HG02884 (cell line): Measurements from ENCODE around the gene OPN1SW.

Experiments
- ATAC-seq: cut with Tn5 transposase; IDR thresholded peaks from one replicate; pipeline ENCODE4 v1.9.1; 2021; ENCODE audit warnings: mild to moderate bottlenecking, moderate library complexity; ENCODE audit not compliant: unreplicated experiment

The OPN1SW gene

DNA sequence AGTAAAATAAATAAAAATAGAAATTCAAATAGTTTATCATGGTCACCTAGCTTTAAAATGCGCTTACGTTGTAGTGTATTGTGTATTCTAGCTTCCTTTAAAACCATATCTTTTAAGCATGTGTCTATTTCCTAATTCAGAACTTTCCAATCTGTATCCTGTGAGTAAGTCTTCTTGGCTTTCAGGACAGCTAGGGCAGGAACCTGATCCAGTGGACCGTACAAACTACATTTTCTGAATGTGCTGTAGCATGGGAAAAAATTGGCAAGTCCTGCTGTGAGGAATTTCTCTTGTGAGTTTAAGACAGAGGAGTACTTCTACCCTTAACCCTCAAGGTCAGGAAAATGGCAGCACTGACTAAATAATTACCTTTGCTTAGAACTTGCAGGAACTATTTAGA, 12.1 kb downstream of the OPN1SW start:
- ATAC-seq = no peak

GRCh38 chr7:128759242-128759641, 16.4 kb downstream of the OPN1SW start:
- no peak for ATAC-seq

DNA sequence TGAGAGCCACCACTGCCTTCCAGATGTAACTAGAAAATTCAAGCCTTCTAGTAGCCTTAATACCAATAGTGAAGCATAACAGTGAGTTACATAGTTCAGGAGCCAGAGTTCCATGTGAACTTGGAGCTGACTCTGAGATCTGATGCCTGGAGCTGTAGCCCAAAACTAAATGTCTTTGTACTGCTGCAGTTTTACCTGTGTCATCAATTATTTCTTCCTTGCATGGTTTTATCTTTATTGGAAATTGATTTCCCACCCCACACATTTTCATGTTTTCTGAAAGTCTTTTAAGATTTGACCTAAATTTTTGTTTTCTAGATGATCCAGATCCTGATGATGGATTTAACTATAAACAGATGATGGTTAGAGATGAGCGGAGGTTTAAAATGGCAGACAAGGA, 17.0 kb downstream of the OPN1SW start:
- ATAC-seq = no peak

- ATAC-seq = no peak
These were observed 18.4 kb downstream of the OPN1SW start for GRCh38 chr7:128757203-128757602.

DNA sequence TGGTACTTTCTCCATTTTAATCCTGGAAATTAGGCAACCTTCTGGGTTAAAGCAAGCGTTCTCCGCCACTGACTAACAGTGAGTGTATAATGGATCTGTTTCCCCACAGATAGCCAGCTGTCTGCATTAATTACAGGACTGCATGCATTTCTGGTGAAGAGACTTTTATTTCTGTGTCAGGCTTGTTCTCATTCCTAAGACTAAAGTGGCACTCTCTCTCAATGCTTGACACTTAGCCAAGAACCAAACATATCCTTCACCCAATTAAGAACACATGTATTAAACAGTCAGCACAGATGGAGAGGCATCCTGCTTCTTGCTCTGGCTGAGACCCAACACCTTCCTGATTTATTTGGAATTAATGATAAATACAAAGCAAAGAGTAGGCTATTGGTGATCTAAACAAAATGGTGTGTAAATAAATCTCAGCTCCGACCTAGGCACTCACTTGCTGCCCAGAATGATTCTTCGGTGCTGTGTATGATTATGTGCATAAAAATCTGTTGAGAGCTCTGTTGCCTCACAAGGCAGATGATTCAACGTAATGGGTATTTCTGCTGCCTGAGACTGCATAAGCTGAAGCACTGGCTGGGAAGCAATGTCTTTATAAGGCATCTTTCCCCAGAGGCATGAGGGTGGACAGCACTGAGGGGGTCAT, 19.6 kb downstream of the OPN1SW start:
- ATAC-seq = no peak

GRCh38 chr7:128755075-128755818, 20.3 kb downstream of the OPN1SW start:
- ATAC-seq = no peak

DNA sequence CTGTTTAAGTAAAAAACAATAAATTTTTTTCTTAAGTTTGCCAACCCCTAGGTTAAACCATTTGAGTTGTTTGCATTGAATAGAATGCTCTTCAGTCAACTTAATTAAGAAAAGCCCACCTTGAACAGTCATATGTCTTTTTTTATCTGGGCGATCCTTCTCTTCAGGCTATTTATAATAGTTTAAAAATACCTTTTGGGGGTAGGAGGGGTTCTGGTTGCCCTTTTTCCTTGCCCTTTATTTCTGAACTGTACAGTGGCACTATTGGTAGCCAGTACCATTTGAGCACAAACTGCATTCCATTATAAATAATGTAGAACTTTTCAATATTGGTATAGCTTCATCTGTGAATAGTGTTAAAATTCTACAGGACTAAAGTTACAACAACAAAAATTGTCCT, 23.3 kb downstream of the OPN1SW start:
- no peak for ATAC-seq

GRCh38 chr7:128747327-128748079, 28.1 kb downstream of the OPN1SW start:
- ATAC-seq = no peak

DNA sequence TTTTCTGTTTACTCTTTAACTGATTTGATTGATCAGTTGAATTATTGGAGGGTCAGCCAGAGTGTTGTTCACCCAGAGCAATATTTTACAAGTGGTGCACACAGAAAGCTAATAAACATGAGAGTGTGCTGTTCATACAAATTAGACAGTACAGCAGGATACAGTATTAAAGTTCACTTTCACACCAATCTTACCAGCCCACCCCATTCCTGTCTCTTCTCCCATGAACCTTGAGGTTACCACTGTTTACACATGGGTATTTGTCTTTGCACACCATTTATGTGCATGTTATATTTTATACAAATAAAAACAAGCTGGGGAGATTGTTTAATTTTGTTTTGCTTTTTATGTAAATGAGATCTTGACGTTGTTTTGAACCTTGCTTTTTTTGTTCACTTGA, 29.9 kb downstream of the OPN1SW start:
- no peak for ATAC-seq

DNA sequence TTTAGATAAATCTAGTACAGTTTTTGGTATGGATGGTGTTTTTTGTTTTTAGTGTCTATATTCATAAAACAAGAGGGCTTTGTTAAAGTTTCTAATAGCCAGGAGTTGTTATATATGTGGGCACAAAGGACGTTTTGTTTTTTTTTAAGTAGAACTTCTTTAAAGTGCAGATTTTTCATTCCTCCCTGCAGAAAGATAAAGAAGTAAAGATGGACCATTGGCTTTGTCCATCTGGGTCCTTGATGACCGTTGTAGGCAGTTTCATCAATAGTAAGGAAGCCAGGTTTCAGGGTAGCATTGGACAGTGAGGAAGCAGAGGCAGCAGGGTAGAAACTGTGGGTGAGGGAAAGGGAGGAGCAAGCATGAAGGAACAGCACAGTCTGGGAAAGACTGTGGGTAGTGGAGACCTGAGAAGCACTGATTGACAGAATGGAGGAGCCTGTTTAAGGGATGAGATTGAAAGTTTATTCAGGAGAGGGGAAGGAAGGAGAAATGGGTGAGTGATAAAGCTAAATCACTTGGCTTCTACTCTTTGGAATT, 31.2 kb downstream of the OPN1SW start:
- no peak for ATAC-seq

GRCh38 chr7:128743112-128743772, 32.4 kb downstream of the OPN1SW start:
- no peak for ATAC-seq

DNA sequence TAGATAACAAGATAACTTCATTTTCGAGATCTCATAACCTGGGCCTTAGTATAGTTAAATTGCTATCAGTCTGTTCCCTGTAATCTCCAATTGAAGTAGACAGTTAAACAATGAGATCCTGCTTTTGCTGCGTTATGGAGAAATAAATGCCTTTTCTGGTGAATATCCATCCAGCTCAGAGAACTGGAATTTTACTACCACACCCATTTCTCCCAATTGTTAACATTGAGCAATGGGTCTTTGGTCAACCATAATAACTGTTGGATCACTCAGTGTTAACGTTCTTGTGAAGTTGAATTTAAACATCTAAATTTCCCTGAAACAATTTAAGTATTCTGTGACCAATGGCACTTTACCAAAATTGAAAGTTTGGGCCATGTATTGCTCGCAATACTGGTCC, 33.4 kb downstream of the OPN1SW start:
- no peak for ATAC-seq

DNA sequence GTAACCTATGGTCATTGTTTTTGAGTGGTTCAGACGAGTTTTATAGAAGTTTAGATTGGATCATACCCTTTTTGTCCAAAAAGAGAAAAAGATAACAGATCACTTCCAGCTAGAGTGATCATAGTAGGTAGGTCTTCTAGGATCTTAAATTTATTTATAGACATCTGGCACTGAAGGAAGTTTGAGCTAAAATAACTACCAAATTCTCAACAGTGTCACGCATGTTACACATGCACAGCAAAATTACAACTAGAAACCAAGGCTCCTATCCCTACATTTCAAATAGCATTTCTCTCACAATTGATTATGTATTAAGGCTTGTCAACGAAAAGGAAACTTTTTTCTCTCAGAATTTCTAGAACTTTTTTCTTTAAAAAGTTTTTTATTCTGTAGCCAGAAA, 34.1 kb downstream of the OPN1SW start:
- no peak for ATAC-seq

GRCh38 chr7:128740996-128741395, 34.6 kb downstream of the OPN1SW start:
- no peak for ATAC-seq

DNA sequence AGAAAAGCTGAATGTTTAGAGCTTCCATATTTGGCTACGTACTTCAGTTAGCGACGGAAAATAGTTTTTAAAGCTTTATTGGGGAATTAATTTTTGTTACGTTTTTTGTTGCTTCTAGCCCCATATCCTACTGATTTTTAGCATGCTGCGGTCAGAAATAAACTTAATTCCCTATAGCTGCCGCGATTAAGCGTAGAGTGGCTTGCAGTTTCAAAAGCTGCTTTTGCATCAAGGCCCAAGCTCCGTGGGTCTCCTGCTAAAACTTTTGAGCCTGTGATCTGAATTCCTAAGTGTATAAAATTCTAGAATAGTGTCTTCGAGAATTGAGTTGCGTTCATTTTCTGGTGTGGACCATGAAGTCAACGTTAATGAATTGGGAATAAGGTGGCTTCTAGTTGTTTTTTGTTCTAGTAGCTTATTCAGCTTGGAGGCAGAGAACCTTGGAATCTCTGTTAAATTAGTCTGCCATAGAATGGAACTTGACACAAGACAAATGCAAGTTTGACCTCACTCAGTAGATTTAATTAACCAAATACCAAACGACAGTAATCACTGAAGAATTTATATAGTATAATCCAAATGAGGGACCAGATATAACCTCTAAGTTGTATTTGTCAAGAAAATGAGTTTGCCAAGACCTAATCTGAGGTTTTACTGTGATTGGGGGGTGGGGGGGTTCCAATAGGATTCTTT, 35.5 kb downstream of the OPN1SW start:
- no peak for ATAC-seq

DNA sequence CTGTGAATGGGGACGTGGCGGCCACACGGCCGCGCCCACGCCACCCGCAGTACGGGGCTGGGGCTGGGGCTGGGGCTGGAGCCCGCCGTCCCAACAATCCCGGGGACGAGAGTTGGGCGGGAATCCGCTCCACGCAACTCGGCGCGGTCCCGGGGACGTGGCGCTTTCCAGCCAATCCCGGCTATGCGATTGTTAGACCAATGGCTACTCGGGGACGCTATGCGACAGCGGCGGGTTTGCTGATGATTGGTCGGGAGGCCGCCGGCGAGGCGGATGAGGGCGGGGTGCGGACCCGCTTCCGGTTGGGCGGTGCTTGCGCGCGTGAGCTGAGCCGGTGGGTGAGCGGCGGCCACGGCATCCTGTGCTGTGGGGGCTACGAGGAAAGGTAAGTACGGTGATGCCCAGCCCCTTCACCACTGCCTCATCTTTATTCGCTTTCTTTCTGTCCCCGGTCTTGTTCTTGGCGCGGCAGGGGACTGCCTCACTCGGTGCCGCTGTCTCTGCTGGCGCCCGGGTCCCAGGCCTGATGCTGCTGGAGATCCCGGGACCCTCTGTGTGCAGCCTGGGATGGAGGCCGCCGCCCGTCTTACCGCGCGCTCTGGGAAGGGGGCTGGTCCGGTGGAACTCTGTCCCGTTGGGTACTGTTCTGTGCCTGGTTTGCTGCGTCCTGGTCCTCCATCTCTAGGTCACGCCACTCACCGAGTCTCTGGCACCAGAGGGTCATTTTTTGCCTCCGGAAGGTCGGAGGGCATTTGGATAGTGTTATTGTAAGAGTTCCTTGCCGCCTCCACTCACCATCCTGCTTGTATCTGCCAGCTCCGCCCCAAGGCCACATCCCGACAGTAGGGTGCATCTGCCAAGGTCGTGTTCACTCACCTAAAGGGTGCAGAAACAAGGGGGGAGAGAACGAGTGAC, 36.3 kb downstream of the OPN1SW start, which contains the start of gene CALU:
TSS of gene CALU (plus strand) at position 312 of the 915 bp plus-strand sequence. CDS start 9,225 bp downstream, outside the sequence.
- ATAC-seq = peak; percentile 99

- no peak for ATAC-seq
These were observed 37.0 kb downstream of the OPN1SW start for GRCh38 chr7:128738570-128739047.

GRCh38 chr7:128737867-128738385, 37.7 kb downstream of the OPN1SW start:
- no peak for ATAC-seq

- ATAC-seq = no peak
These were observed 38.2 kb downstream of the OPN1SW start for GRCh38 chr7:128737441-128737840.
